ENCODE results near the gene ARPC4.

DNA sequence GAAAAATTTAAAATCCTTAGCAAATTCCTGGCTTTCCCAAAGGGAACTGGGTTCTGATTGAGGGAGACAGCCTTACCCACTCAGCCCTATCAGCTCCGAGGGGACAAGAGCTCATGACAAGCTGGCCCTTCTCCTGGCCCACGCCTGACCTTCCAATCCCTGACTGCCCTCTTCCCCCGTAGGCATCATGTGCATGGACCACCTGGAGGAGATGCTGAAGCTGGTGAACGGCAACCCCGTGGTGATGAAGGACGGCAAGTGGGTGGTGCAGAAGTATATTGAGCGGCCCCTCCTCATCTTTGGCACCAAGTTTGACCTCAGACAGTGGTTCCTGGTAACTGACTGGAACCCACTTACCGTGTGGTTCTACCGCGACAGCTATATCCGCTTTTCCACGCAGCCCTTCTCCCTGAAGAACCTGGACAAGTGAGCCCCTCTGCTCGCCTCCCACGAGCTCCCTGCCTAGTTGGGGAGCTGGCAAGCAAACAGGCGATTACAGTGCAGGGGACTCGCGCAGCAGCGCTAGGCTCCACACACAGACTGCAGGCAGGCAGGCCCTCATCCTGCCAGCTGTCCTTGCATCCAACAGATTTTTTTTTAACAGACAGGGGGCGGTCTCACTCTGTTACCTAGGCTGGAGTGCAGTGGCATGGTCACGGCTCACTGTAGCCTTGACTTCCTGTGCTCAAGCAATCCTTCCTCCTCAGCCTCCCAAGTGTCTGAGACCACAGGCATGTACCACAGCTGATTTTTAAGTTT lies 34.1 kb downstream of the ARPC4 start:
- TF ChIP-seq CTCF (IDR thresholded peaks at IDR 0.05 in 4 of 5, conservative IDR thresholded peaks at IDR 0.05 in 1 of 5) (no peak), POLR2A (IDR thresholded peaks at IDR 0.05) (no peak)

Data from gastrocnemius medialis (tissue), 4 donors.